ENCODE results near the gene ABL1. TPM values are rescaled to one million over a fixed set of nuclear protein-coding genes. Genes with fewer than 3 reads are reported as not detected.

Gene ABL1
- polyA plus RNA-seq, 1 donor from 2014 or later = 18.5 TPM

DNA sequence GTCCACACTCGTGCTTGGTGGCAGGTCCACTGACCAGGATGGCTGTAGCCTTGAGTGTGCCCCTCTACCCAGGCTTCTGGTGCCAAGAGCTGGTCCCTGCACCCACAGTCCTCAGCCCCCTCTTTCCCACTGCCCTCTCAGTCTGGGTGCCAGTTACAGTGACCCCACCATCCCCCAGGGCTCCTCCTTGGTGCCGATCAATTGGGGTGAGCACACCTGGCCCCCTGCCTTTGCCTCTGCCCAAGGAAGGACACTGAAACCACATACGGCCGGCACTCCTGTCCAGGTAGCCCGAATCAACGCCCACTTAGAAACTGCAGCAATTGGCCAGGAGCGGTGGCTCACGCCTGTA, 80.0 kb downstream of the ABL1 start:
- no peaks in the 10 kb centered on the region for H3K9me3 ChIP-seq (ENCODE audit: low read length)
- H3K4me3 ChIP-seq (ENCODE audit: low read length) = no peak overlapping the region
- H3F3A ChIP-seq (ENCODE audit: insufficient read depth, low read length, poor library complexity, severe bottlenecking) = no peaks in the 10 kb centered on the region
- H3K4me2 ChIP-seq (ENCODE audit: low read length) = no peak overlapping the region
- TF ChIP-seq POLR2AphosphoS5 (IDR thresholded peaks at IDR 0.05) = no peak
- TF ChIP-seq, protein P1, sequence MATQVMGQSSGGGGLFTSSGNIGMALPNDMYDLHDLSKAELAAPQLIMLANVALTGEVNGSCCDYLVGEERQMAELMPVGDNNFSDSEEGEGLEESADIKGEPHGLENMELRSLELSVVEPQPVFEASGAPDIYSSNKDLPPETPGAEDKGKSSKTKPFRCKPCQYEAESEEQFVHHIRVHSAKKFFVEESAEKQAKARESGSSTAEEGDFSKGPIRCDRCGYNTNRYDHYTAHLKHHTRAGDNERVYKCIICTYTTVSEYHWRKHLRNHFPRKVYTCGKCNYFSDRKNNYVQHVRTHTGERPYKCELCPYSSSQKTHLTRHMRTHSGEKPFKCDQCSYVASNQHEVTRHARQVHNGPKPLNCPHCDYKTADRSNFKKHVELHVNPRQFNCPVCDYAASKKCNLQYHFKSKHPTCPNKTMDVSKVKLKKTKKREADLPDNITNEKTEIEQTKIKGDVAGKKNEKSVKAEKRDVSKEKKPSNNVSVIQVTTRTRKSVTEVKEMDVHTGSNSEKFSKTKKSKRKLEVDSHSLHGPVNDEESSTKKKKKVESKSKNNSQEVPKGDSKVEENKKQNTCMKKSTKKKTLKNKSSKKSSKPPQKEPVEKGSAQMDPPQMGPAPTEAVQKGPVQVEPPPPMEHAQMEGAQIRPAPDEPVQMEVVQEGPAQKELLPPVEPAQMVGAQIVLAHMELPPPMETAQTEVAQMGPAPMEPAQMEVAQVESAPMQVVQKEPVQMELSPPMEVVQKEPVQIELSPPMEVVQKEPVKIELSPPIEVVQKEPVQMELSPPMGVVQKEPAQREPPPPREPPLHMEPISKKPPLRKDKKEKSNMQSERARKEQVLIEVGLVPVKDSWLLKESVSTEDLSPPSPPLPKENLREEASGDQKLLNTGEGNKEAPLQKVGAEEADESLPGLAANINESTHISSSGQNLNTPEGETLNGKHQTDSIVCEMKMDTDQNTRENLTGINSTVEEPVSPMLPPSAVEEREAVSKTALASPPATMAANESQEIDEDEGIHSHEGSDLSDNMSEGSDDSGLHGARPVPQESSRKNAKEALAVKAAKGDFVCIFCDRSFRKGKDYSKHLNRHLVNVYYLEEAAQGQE (IDR thresholded peaks at IDR 0.05; ENCODE audit: borderline replicate concordance) = no peak
- TF ChIP-seq TAF1 (IDR thresholded peaks at IDR 0.05; ENCODE audit: low read depth) = no peak
- TF ChIP-seq SMC3 (conservative IDR thresholded peaks at IDR 0.05; ENCODE audit: poor library complexity) = no peak
- TF ChIP-seq EZH2 (IDR thresholded peaks at IDR 0.05; ENCODE audit: borderline replicate concordance, insufficient read depth, low read length, poor library complexity, severe bottlenecking) = no peak
- TF ChIP-seq EP300 (conservative IDR thresholded peaks at IDR 0.05; ENCODE audit: poor library complexity, severe bottlenecking) = no peak
- TF ChIP-seq MXI1 (conservative IDR thresholded peaks at IDR 0.05; ENCODE audit: poor library complexity, severe bottlenecking) = no peak
- no peak for TF ChIP-seq RAD21 (conservative IDR thresholded peaks at IDR 0.05)
- TF ChIP-seq, protein P2, sequence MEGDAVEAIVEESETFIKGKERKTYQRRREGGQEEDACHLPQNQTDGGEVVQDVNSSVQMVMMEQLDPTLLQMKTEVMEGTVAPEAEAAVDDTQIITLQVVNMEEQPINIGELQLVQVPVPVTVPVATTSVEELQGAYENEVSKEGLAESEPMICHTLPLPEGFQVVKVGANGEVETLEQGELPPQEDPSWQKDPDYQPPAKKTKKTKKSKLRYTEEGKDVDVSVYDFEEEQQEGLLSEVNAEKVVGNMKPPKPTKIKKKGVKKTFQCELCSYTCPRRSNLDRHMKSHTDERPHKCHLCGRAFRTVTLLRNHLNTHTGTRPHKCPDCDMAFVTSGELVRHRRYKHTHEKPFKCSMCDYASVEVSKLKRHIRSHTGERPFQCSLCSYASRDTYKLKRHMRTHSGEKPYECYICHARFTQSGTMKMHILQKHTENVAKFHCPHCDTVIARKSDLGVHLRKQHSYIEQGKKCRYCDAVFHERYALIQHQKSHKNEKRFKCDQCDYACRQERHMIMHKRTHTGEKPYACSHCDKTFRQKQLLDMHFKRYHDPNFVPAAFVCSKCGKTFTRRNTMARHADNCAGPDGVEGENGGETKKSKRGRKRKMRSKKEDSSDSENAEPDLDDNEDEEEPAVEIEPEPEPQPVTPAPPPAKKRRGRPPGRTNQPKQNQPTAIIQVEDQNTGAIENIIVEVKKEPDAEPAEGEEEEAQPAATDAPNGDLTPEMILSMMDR (IDR thresholded peaks at IDR 0.05; ENCODE audit: poor library complexity, severe bottlenecking) = no peak
- H3K27ac ChIP-seq (ENCODE audit: low read length) = no peak overlapping the region
- H3K9me2 ChIP-seq (ENCODE audit: insufficient read depth, low read length) = no peaks in the 10 kb centered on the region
- H3K79me2 ChIP-seq (replicated peaks; ENCODE audit: insufficient read depth, low read length) = no peaks in the 10 kb centered on the region
- no peak overlapping the region for H2AFZ ChIP-seq (ENCODE audit: low read depth, low read length)
- no peaks in the 10 kb centered on the region for H3K36me3 ChIP-seq (ENCODE audit: insufficient read depth, low read length)
- H3K27me3 ChIP-seq (ENCODE audit: insufficient read depth, low read depth, low read length) = no peaks in the 10 kb centered on the region
- no peaks in the 10 kb centered on the region for H4K20me1 ChIP-seq (ENCODE audit: insufficient read depth)
- no peak overlapping the region for H3K9ac ChIP-seq (ENCODE audit: low read length)

DNA sequence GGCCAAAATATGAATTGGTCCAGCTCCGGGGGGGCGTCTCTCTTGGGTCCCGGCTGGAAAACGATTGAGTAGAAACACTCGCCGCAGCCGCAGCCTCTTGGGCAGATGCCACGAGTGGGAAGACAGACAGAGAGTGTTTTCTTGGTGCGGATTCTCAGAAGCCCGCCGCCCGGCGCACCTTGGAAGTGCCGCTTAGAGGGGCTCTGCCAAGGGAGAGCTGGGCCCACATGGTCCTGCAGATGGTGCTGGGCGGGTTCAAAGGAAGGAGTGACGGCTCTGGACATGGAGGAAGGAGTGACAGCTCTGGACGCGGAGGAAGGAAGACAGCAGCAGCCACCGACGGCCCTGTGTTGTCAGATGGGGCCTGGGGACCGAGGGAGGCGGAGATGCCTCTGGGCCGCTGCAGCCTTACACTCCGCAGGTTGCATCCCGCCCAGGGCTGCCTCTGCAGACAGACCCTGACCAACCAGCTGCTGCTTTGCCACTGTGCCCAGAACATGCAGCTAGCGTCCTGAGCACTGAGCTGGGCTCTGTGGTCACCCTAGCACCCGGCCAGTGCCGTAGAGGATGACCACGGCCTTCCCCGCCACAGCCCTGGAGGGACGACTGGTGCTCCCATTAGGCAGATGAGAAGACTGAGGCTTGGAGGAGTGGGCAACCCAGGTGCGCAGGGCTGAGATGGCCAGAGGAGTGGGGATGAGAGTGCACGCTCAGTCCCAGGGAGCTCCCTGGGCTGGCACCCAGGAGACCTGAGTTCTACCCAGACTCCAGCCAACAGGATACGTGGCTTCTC, 82.3 kb downstream of the ABL1 start:
- no peak overlapping the region for H3K4me2 ChIP-seq (ENCODE audit: low read length)
- H3K9ac ChIP-seq (ENCODE audit: low read length) = no peak overlapping the region
- H3K27ac ChIP-seq (ENCODE audit: low read length) = no peak overlapping the region
- H3K36me3 ChIP-seq (ENCODE audit: insufficient read depth, low read length) = no peaks in the 10 kb centered on the region
- TF ChIP-seq EZH2 (IDR thresholded peaks at IDR 0.05; ENCODE audit: borderline replicate concordance, insufficient read depth, low read length, poor library complexity, severe bottlenecking) (no peak), TAF1 (IDR thresholded peaks at IDR 0.05; ENCODE audit: low read depth) (no peak), POLR2AphosphoS5 (IDR thresholded peaks at IDR 0.05) (no peak), RAD21 (conservative IDR thresholded peaks at IDR 0.05) (no peak), EP300 (conservative IDR thresholded peaks at IDR 0.05; ENCODE audit: poor library complexity, severe bottlenecking) (no peak), MXI1 (conservative IDR thresholded peaks at IDR 0.05; ENCODE audit: poor library complexity, severe bottlenecking) (no peak), SMC3 (conservative IDR thresholded peaks at IDR 0.05; ENCODE audit: poor library complexity) (no peak)
- TF ChIP-seq, protein P1 (IDR thresholded peaks at IDR 0.05; ENCODE audit: borderline replicate concordance) = no peak
- TF ChIP-seq, protein P2 (IDR thresholded peaks at IDR 0.05; ENCODE audit: poor library complexity, severe bottlenecking) = no peak
- no peaks in the 10 kb centered on the region for H3F3A ChIP-seq (ENCODE audit: insufficient read depth, low read length, poor library complexity, severe bottlenecking)
- no peaks in the 10 kb centered on the region for H3K27me3 ChIP-seq (ENCODE audit: insufficient read depth, low read depth, low read length)
- H3K4me3 ChIP-seq (ENCODE audit: low read length) = no peak overlapping the region
- no peaks in the 10 kb centered on the region for H3K79me2 ChIP-seq (replicated peaks; ENCODE audit: insufficient read depth, low read length)
- no peak overlapping the region for H2AFZ ChIP-seq (ENCODE audit: low read depth, low read length)
- no peaks in the 10 kb centered on the region for H4K20me1 ChIP-seq (ENCODE audit: insufficient read depth)
- H3K9me3 ChIP-seq (ENCODE audit: low read length) = no peaks in the 10 kb centered on the region
- H3K9me2 ChIP-seq (ENCODE audit: insufficient read depth, low read length) = no peaks in the 10 kb centered on the region

All from neural cell (in vitro differentiated cells).